Neuronal stem cell (in vitro differentiated cells): ENCODE measurements around the gene SLC10A6.

ENCODE experiments used
- DNase-seq: peaks from one replicate; pipeline ENCODE4 v3.0.0-alpha.2; 2013; ENCODE audit warnings: low spot score
- H2AFZ ChIP-seq: one replicate; pipeline ENCODE4 v1.6.1; 2013; ENCODE audit warnings: mild to moderate bottlenecking, low read length, inconsistent platforms
- H2AK5ac ChIP-seq: 2 replicates; pipeline ENCODE4 v1.6.1; 2013; ENCODE audit warnings: low read depth, mild to moderate bottlenecking, inconsistent platforms, low read length, moderate library complexity, mixed read lengths
- H2BK120ac ChIP-seq: 2 replicates; pipeline ENCODE4 v1.6.1; 2013; ENCODE audit warnings: low read depth, mild to moderate bottlenecking, inconsistent platforms, low read length, moderate library complexity, mixed read lengths
- H2BK12ac ChIP-seq: one replicate; pipeline ENCODE4 v1.6.1; 2013; ENCODE audit warnings: low read length, inconsistent platforms
- H2BK15ac ChIP-seq: 2 replicates; pipeline ENCODE4 v1.6.1; 2013; ENCODE audit warnings: mild to moderate bottlenecking, low read length, inconsistent platforms, mixed read lengths
- H2BK5ac ChIP-seq: one replicate; pipeline ENCODE4 v1.6.1; 2013; ENCODE audit warnings: inconsistent platforms, mild to moderate bottlenecking, low read length, moderate library complexity
- H3K14ac ChIP-seq: one replicate; pipeline ENCODE4 v1.6.1; 2013; ENCODE audit warnings: low read length, inconsistent platforms
- H3K18ac ChIP-seq: 2 replicates; pipeline ENCODE4 v1.6.1; 2013; ENCODE audit warnings: low read length, inconsistent platforms
- H3K23ac ChIP-seq: 2 replicates; pipeline ENCODE4 v1.6.1; 2013; ENCODE audit warnings: low read depth, mild to moderate bottlenecking, mixed read lengths, low read length, inconsistent platforms; ENCODE audit not compliant: poor library complexity
- H3K27ac ChIP-seq: replicated peaks from 3 replicates; pipeline ENCODE4 v1.5.1; 2013; ENCODE audit warnings: low read length, inconsistent platforms
- H3K27me3 ChIP-seq, 3 experiments: 2 replicates each; pipeline ENCODE4 v1.6.1; 2013; ENCODE audit warnings: low read length in 3 of 3, mild to moderate bottlenecking in 2 of 3, inconsistent platforms in 1 of 3, low read depth in 1 of 3, mixed read lengths in 1 of 3, moderate library complexity in 1 of 3; ENCODE audit not compliant: control insufficient read depth in 3 of 3, insufficient read depth in 3 of 3
- H3K36me3 ChIP-seq, 2 donors: replicated peaks in 1 of 2; 2 replicates each; pipeline ENCODE4 v1.6.1; 2013; ENCODE audit warnings: low read length in 2 of 2; ENCODE audit not compliant: control insufficient read depth in 2 of 2, insufficient read depth in 2 of 2
- H3K4ac ChIP-seq: 2 replicates; pipeline ENCODE4 v1.6.1; 2013; ENCODE audit warnings: inconsistent platforms, mild to moderate bottlenecking, low read length, moderate library complexity
- H3K4me1 ChIP-seq, 2 donors: 1 replicate in 1 of 2; 2 replicates in 1 of 2; pipeline ENCODE4 v1.6.1; 2013; ENCODE audit warnings: low read length in 2 of 2, low read depth in 1 of 2; ENCODE audit not compliant: control insufficient read depth in 2 of 2, insufficient read depth in 1 of 2
- H3K4me2 ChIP-seq: one replicate; pipeline ENCODE4 v1.6.1; 2013; ENCODE audit warnings: mild to moderate bottlenecking, low read length, inconsistent platforms; ENCODE audit not compliant: insufficient read depth, poor library complexity, severe bottlenecking
- H3K4me3 ChIP-seq, 2 donors: 2 replicates each; pipeline ENCODE4 v1.5.1; 2013; ENCODE audit warnings: low read length in 2 of 2, mild to moderate bottlenecking in 2 of 2, inconsistent platforms in 1 of 2, moderate library complexity in 1 of 2
- H3K79me1 ChIP-seq: one replicate; pipeline ENCODE4 v1.6.1; 2013; ENCODE audit warnings: low read depth, mild to moderate bottlenecking, inconsistent platforms, low read length, moderate library complexity
- H3K9ac ChIP-seq: one replicate; pipeline ENCODE4 v1.6.1; 2013; ENCODE audit warnings: mild to moderate bottlenecking, low read depth, low read length, inconsistent platforms; ENCODE audit not compliant: poor library complexity
- H3K9me3 ChIP-seq, 2 donors: replicated peaks in 1 of 2; 2 replicates each; pipeline versions ENCODE3 to v1.6.1; 2013; ENCODE audit warnings: low read length in 2 of 2, mild to moderate bottlenecking in 2 of 2, inconsistent platforms in 1 of 2, low read depth in 1 of 2, mixed read lengths in 1 of 2, moderate library complexity in 1 of 2; ENCODE audit not compliant: control insufficient read depth in 2 of 2, insufficient read depth in 1 of 2
- H4K8ac ChIP-seq: one replicate; pipeline ENCODE4 v1.6.1; 2013; ENCODE audit warnings: low read depth, mild to moderate bottlenecking, inconsistent platforms, low read length, moderate library complexity
- H4K91ac ChIP-seq: one replicate; pipeline ENCODE4 v1.6.1; 2013; ENCODE audit warnings: low read length, low read depth, mild to moderate bottlenecking, inconsistent platforms; ENCODE audit not compliant: poor library complexity
- WGBS, 2 donors: extraction: QIAGEN DNeasy Blood & Tissue Kit; methylation state at CpG; one replicate each; pipeline ENCODE4 v1.1.7; 2013; ENCODE audit warnings: missing lambda C conversion rate in 2 of 2, mixed read lengths in 1 of 2; ENCODE audit not compliant: insufficient read length in 2 of 2, insufficient replicate concordance in 1 of 2; ENCODE audit errors: extremely low coverage in 2 of 2; 5-methylcytosine and 5-hydroxymethylcytosine counted together

SLC10A6 gene

DNA sequence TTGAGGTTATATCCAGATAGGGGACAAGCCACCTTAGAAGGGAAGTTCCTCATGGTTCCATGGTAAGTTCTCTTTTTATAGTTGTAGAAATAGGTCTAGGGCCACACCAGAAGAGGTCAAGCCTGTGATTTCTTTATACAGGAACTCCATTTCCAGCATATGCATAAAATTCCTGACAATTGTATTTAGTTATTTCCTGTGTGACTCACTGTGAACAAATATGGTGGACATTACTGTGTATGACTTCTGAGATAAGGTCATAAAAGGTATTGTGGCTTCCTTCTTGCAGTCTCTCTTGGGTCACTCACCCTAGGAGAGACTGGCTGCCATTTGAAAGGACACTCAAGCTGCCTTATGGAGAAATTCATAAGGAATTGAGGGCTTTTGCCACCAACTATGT, 45.3 kb upstream of the SLC10A6 start:
- Histone ChIP-seq H4K91ac (no peak overlapping the region), H3K23ac (no peak overlapping the region), H2BK5ac (no peak overlapping the region), H3K27me3 (no peaks in the 10 kb centered on the region), H2AFZ (no peak overlapping the region), H3K4ac (no peak overlapping the region), H2AK5ac (no peak overlapping the region), H3K27ac (no peak overlapping the region), H2BK120ac (no peak overlapping the region), H3K9me3 (no peaks in the 10 kb centered on the region), H3K4me2 (no peak overlapping the region), H2BK15ac (no peak overlapping the region), H2BK12ac (no peak overlapping the region), H3K4me1 (peaks cover 5 to 8% of the 10 kb centered on the region in 2 donors), H3K14ac (no peak overlapping the region), H3K36me3 (no peaks in the 10 kb centered on the region), H3K79me1 (no peaks in the 10 kb centered on the region), H3K4me3 (no peak overlapping the region), H3K18ac (no peak overlapping the region), H4K8ac (no peak overlapping the region), H3K9ac (no peak overlapping the region)
- DNase-seq: no peak

DNA sequence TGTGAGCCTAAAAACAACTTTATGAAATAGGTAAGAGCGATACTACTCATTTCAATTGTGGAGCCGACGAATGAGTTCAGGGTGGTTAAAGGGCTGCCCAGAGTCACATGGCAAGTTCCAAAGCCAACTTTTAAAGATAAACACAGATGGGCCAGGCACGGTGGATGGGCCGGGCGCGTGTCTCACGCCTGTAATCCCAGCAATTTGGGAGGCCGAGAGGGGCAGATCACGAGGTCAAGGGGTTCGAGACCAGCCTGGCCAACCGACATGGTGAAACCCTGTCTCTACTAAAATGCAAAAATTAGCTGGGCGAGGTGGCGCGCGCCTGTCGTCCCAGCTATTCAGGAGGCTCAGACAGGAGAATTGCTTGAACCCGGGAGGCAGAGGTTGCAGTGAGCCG, 44.0 kb upstream of the SLC10A6 start:
- H2BK12ac ChIP-seq: no peak overlapping the region
- no peak overlapping the region for H3K27ac ChIP-seq
- no peak overlapping the region for H2BK15ac ChIP-seq
- H2AK5ac ChIP-seq: no peak overlapping the region
- peak overlapping the region; percentile 99 for H2AFZ ChIP-seq
- no peak overlapping the region for H2BK5ac ChIP-seq
- no peak overlapping the region for H3K4ac ChIP-seq
- H3K9me3 ChIP-seq: no peaks in the 10 kb centered on the region
- H3K36me3 ChIP-seq: no peaks in the 10 kb centered on the region
- no peak overlapping the region for H3K4me2 ChIP-seq
- H3K14ac ChIP-seq: no peak overlapping the region
- peak overlapping the region; percentile 8 for H3K18ac ChIP-seq
- H4K91ac ChIP-seq: no peak overlapping the region
- H3K27me3 ChIP-seq: no peaks in the 10 kb centered on the region
- H3K9ac ChIP-seq: no peak overlapping the region
- no peak overlapping the region for H4K8ac ChIP-seq
- no peaks in the 10 kb centered on the region for H3K79me1 ChIP-seq
- H2BK120ac ChIP-seq: no peak overlapping the region
- H3K23ac ChIP-seq: no peak overlapping the region
- no peak for DNase-seq
- peaks cover 5 to 8% of the 10 kb centered on the region in 2 donors for H3K4me1 ChIP-seq
- no CpG with 5 or more reads among the region's 19 CpGs for WGBS, 2 donors
- peak overlapping the region in 1 of 2 donors; percentile 45 for H3K4me3 ChIP-seq

DNA sequence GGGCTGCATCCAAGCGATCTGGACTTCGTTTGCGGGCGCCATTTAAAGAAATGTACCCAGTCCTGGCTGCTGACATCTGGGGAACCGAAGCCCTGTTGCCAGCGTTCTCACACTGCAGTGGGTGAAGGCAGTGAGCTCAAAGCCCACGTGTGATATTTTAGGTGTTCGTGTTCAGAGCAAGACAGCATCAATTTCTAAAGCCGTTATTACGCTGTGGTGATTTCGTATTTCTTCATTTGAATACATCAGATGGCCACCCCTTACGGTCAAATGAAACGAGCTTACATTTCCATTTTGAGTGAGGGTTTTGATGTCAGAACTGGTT, 43.4 kb upstream of the SLC10A6 start:
- Histone ChIP-seq H2BK120ac (no peak overlapping the region), H3K4me2 (peak overlapping the region; percentile 92), H2BK12ac (no peak overlapping the region), H4K8ac (no peak overlapping the region), H2BK5ac (peak overlapping the region; percentile 35), H2BK15ac (peak overlapping the region; percentile 95), H3K27me3 (no peaks in the 10 kb centered on the region), H4K91ac (no peak overlapping the region), H3K79me1 (no peaks in the 10 kb centered on the region), H3K4me1 (peaks cover 5 to 8% of the 10 kb centered on the region in 2 donors), H3K9ac (peak overlapping the region; percentile 92), H3K18ac (peak overlapping the region; percentile 99), H3K27ac (peak overlapping the region; percentile 72), H3K9me3 (no peaks in the 10 kb centered on the region), H3K14ac (no peak overlapping the region), H3K4ac (no peak overlapping the region), H3K23ac (no peak overlapping the region), H2AK5ac (no peak overlapping the region), H3K36me3 (no peaks in the 10 kb centered on the region), H2AFZ (peak overlapping the region; percentile 99), H3K4me3 (peak overlapping the region; percentile 45 to 90)
- DNase-seq: no peak
- WGBS, 2 donors: no CpG with 5 or more reads among the region's 13 CpGs

DNA sequence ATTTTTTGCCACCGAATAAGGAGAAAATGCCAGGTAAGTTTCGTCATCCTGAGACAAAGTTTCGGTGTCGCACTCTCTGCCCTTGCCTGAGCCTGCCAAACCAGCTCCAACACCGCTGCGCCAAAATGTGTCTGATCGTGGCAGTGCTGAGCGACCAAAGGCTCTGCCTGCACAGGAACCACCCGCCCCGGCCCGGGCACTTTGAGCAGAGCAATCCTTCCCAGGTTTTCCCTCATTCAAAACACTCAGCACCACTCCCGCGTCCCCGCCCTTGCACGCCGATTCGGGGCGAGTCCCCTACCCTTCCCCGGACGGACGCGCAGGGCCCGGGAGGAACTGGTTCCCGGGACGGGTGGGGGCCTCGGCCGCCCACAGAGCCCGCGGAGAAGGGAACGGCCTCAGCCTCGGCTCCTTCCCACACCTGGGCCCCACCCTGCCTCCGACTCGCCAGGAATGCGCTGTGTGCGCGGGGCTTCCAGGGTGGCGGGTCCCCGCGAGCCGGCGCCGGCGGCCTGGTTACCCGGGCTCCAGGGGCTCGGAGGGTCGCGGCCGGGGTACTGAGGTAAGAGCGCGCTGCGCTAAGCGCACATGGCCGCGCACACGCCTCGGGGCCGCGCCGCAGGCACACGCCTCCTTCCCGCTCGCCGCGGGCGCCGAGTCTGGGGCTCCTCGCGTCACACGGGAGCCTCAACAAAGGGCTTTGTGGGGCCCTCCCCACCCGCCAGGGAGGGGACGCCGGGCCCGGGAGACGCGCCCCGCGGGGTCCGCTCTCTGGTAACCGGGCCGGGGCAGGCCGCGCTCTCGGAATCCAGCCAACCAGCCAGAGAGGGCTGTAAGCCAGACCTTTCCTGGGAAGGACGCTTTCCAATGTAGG, 42.8 kb upstream of the SLC10A6 start, which contains the start of gene C4orf36:
C4orf36 (minus strand) TSS at position 661 of the 874 bp plus-strand sequence. CDS start 902 bp downstream, outside the sequence.
- Histone ChIP-seq H2AK5ac (no peak within 1 kb of the TSS), H2BK12ac (peak within 1 kb of the TSS; percentile 63), H3K27ac (peak within 1 kb of the TSS; percentile 72), H3K4ac (no peak within 1 kb of the TSS), H2BK120ac (peak within 1 kb of the TSS; percentile 97), H3K23ac (peak within 1 kb of the TSS; percentile 83), H4K8ac (no peak within 1 kb of the TSS), H3K9ac (peak within 1 kb of the TSS; percentile 92), H3K4me2 (peak within 1 kb of the TSS; percentile 92), H2AFZ (peak within 1 kb of the TSS; percentile 99), H2BK5ac (peak within 1 kb of the TSS; percentile 35), H3K4me3 (peak within 1 kb of the TSS; percentile 45 to 90), H4K91ac (no peak within 1 kb of the TSS), H3K9me3 (no peaks in the 10 kb centered on the region), H3K79me1 (no peaks in the 10 kb centered on the region), H3K4me1 (peaks cover 5 to 8% of the 10 kb centered on the region in 2 donors), H3K14ac (peak within 1 kb of the TSS; percentile 94), H3K18ac (peak within 1 kb of the TSS; percentile 99), H2BK15ac (peak within 1 kb of the TSS; percentile 95), H3K27me3 (no peaks in the 10 kb centered on the region), H3K36me3 (peaks cover 0 to 1% of the 10 kb centered on the region in 2 donors)
- WGBS, 2 donors: no CpG with 5 or more reads among the region's 84 CpGs
- DNase-seq: peak; percentile 70
